ENCODE data around the gene IGFN1.

The IGFN1 gene

DNA sequence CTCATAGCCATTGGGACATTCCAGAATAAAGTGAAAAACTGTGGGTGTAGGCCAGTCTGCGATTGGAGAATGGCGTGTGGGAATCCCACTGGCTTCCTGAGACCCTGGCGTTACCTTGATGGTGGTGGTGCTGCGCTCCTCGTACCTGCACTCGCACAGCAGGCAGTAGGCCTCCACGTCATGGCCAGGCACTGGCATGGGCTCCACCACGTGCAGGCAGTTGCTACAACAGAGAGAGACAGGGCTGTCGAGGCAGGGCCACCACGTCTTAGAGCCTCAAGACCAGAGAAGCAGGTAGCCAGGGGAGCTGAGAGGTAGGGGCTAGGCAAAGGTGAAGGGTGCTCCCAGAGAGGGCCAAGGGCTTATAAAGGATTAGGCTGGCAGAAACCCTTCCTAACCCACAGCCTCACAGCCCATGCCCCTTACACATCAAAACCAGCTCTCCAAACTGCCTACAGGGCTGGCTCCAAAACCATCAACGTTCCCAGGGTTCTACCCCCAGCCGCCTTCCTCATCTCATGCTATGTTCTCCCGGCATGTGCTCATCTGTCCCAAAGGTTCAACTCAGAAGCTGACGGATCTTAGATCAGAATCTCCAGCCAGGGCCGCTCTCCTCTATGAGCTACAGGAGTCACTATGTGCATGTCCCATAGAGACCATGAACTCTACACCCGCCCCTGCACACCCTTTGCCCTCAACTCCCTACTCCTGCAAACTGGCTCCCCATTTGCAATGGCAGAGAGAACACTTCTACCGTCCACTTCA lies 43.8 kb upstream of the IGFN1 start:
- H3K27ac ChIP-seq (ENCODE audit: low read depth, low read length), result no peak overlapping the region
- H3K9me3 ChIP-seq (ENCODE audit: insufficient read depth, low read length), result no peaks in the 10 kb centered on the region
- no peak overlapping the region for H3K9ac ChIP-seq (ENCODE audit: low read length)
- TF ChIP-seq CTCF (IDR thresholded peaks at IDR 0.05; ENCODE audit: insufficient read depth, low read length, poor library complexity, severe bottlenecking) (no peak), EZH2phosphoT487 (conservative IDR thresholded peaks at IDR 0.05; ENCODE audit: low read length) (no peak)
- H2AFZ ChIP-seq (ENCODE audit: low read depth, low read length, severe bottlenecking), result no peak overlapping the region
- H3K4me3 ChIP-seq (ENCODE audit: insufficient read depth, low read length, poor library complexity, severe bottlenecking), result no peak overlapping the region
- H3K79me2 ChIP-seq (ENCODE audit: insufficient read depth, low read length), result no peaks in the 10 kb centered on the region
- H3F3A ChIP-seq (ENCODE audit: insufficient read depth), result no peaks in the 10 kb centered on the region
- H4K20me1 ChIP-seq (ENCODE audit: low read depth, low read length), result no peaks in the 10 kb centered on the region
- H3K9me2 ChIP-seq (replicated peaks; ENCODE audit: insufficient read depth, low read length), result no peaks in the 10 kb centered on the region
- no peak overlapping the region for H3K4me2 ChIP-seq (ENCODE audit: low read depth, low read length, poor library complexity, severe bottlenecking)
- no peaks in the 10 kb centered on the region for H3K27me3 ChIP-seq (ENCODE audit: low read length)
- H3K36me3 ChIP-seq (ENCODE audit: low read length), result no peaks in the 10 kb centered on the region

- Histone ChIP-seq H3K79me2 (ENCODE audit: insufficient read depth, low read length) (no peaks in the 10 kb centered on the region), H4K20me1 (ENCODE audit: low read depth, low read length) (no peaks in the 10 kb centered on the region), H3K36me3 (ENCODE audit: low read length) (no peaks in the 10 kb centered on the region), H3K27ac (ENCODE audit: low read depth, low read length) (no peak overlapping the region), H3K9ac (ENCODE audit: low read length) (no peak overlapping the region), H3K27me3 (ENCODE audit: low read length) (no peaks in the 10 kb centered on the region), H3K4me3 (ENCODE audit: insufficient read depth, low read length, poor library complexity, severe bottlenecking) (no peak overlapping the region), H3F3A (ENCODE audit: insufficient read depth) (no peaks in the 10 kb centered on the region), H3K9me3 (ENCODE audit: insufficient read depth, low read length) (no peaks in the 10 kb centered on the region), H3K4me2 (ENCODE audit: low read depth, low read length, poor library complexity, severe bottlenecking) (no peak overlapping the region), H3K9me2 (replicated peaks; ENCODE audit: insufficient read depth, low read length) (no peaks in the 10 kb centered on the region), H2AFZ (ENCODE audit: low read depth, low read length, severe bottlenecking) (no peak overlapping the region)
- no peak for TF ChIP-seq CTCF (IDR thresholded peaks at IDR 0.05; ENCODE audit: insufficient read depth, low read length, poor library complexity, severe bottlenecking)
- TF ChIP-seq EZH2phosphoT487 (conservative IDR thresholded peaks at IDR 0.05; ENCODE audit: low read length), result no peak
These were observed 43.1 kb upstream of the IGFN1 start for GRCh38 chr1:201147396-201148015.

GRCh38 chr1:201149400-201149799 lies 41.2 kb upstream of the IGFN1 start:
- no peaks in the 10 kb centered on the region for H3F3A ChIP-seq (ENCODE audit: insufficient read depth)
- H3K4me3 ChIP-seq (ENCODE audit: insufficient read depth, low read length, poor library complexity, severe bottlenecking), result no peak overlapping the region
- TF ChIP-seq CTCF (IDR thresholded peaks at IDR 0.05; ENCODE audit: insufficient read depth, low read length, poor library complexity, severe bottlenecking), result peak; percentile 59
- no peak for TF ChIP-seq EZH2phosphoT487 (conservative IDR thresholded peaks at IDR 0.05; ENCODE audit: low read length)
- H4K20me1 ChIP-seq (ENCODE audit: low read depth, low read length), result no peaks in the 10 kb centered on the region
- H3K9me2 ChIP-seq (replicated peaks; ENCODE audit: insufficient read depth, low read length), result no peaks in the 10 kb centered on the region
- H3K9me3 ChIP-seq (ENCODE audit: insufficient read depth, low read length), result no peaks in the 10 kb centered on the region
- H3K4me2 ChIP-seq (ENCODE audit: low read depth, low read length, poor library complexity, severe bottlenecking), result no peak overlapping the region
- no peaks in the 10 kb centered on the region for H3K36me3 ChIP-seq (ENCODE audit: low read length)
- H3K27me3 ChIP-seq (ENCODE audit: low read length), result no peaks in the 10 kb centered on the region
- H3K9ac ChIP-seq (ENCODE audit: low read length), result no peak overlapping the region
- no peak overlapping the region for H3K27ac ChIP-seq (ENCODE audit: low read depth, low read length)
- no peak overlapping the region for H2AFZ ChIP-seq (ENCODE audit: low read depth, low read length, severe bottlenecking)
- H3K79me2 ChIP-seq (ENCODE audit: insufficient read depth, low read length), result no peaks in the 10 kb centered on the region
